Superior temporal gyrus (tissue), 1 donor: Measurements from ENCODE around the gene ZDHHC9.

Experiments
- DNase-seq: peaks from one replicate; pipeline ENCODE4 v3.0.0-alpha.2; 2016; ENCODE audit errors: extremely low spot score

Gene ZDHHC9

DNA sequence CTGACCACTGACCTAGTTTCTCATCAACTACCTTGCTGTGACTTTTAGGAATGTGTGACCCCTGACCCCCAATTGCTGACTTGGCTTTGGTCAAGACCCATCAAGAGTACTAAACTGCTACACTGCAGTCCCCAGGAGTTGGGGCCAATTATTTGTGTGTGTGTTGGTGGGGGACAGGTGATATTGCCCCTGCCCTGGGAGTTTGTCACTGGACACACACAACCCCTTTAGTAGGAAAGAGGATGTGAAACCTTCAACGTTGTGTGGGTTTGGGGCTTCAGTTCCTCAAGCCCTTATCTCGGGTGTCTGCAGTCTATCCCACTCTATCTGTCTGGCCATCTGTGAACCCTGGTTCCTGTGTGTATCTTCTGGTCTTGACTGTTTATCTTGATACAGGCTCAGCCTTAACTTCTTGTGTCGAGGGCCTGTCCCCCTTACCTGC, 57.5 kb downstream of the ZDHHC9 start:
- no peak for DNase-seq

DNA sequence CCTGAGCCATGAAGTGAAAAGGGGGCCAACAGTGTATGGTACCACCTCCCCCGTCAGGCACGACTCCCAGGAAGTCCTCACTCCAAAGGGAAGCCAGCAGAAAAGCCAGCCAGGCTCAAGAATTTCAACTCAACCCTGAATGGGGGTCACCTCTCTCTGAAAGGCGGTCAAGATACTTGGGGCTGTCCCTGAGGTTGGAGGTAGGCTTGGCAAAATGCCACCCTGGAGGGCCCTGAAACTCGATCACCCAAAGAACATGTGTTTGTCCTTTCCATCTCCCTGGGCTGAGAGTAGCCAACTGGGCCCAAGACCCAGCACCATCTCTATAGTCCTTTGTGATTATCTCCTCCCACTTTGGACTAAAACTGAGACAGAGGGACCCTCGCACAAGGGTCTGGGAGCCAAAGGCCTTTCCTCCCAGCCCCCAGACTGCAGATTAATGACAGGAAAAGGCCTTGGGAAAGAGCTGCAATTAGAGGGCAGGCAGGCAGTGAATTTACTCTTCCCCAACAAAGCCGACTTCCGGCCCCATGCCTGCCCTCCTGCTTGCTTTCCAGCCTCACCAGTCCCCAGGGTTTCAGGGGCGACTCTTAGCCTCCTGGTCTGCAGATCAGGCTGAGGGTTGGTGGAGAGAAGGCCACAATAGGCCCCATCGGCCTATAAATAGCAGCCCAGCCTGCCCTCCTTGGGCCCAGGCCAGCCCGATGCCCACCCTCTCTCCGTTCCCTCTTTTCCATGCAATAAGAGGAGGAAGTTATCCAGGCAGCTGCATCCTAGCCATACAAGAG, 58.3 kb downstream of the ZDHHC9 start:
- no peak for DNase-seq

DNA sequence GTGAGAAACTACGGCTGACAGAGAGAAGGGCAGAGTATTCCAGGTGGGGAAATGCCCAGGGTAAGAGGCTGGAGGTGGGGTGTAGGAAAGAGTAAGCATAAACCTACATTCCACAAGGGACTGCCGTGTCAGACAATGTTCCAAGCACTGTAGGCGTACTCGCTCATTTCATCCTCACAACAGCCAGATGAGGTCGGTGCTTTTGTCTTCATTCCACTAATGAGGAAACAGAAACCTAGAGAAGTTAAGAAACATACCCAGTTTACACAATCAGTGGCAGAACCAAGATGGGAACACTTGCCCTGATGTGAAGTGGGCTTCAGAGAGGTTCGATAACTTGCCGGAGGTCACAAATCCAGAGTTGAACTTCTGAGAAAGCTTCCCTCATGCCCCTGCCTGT, 59.3 kb downstream of the ZDHHC9 start:
- DNase-seq = no peak

DNA sequence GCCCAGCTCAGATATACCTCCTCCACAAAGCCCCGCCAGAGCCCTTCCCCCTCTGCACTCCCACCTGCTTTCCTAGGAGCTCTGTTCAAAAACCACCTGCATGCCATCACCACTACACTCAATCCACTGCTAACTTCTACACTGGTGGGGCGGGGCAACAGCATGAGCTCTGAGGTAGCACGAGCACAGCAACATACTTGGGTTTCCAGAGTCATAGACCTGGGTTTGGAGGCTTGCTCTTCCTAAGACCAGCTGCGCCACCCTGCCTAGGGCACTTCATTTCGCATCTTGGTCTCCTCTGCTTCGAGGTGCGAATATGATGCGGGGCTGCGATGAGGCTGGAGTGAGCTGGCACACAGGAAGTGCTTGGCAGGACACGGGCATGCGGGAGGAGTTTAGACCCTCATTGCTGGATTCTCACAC, 60.4 kb downstream of the ZDHHC9 start:
- no peak for DNase-seq

DNA sequence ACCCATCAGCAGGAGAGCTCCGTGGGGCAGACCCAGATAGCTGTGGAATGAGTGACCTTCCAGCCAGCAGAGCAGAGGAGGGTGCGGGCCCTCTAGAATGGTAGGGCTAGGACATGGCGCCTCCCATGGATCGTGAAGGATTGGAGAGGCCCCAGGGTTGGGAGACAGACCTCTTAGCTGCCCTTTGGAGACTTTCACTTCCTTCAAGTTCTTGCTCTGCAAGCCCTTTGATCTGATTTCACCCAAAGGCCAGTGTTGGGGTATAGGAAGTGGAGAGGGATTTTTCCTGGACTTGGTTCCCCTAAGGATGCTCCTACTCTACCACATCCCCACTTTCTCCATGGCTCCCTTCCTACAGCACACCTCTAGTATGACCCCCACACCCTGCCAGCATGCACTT, 61.0 kb downstream of the ZDHHC9 start:
- no peak for DNase-seq

DNA sequence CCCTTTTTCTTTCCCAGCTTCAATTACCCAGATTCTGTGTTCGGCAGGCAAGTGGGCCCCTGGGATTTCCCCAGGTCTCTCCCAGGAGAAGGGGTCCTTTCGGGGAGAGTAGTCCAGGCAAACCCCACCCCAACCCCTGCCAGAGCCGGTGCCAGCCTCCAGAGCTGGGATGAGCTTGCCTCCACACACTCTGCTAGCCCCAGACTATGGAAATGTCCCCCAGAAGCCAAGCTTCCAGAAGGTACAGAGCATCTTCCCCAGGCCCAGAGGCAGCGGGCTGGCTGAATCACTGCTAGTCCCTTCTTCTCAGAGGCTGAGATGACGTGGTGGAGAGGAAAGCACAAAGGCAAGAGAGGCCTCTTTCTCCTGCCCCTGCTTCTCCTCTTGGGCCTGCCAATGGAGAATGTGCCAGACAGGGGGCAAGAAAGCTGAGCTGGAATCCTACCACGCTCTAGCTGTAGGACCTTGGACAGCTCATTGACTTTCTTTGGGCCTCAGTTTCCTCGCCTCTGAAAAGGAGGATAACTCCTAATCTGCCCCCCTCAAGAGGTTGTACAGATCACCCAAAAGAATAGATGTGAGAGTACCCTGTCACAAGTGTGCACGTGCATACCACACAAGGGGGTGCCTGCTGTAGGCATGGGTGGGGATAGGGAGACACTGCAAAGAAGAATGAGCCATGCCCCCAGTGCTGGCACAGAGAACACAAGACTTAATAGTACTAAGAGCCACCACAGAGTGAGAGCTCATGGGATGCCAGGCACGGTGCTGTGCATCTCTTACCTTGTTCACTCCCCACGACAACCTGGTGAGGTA, 61.8 kb downstream of the ZDHHC9 start:
- no peak for DNase-seq

DNA sequence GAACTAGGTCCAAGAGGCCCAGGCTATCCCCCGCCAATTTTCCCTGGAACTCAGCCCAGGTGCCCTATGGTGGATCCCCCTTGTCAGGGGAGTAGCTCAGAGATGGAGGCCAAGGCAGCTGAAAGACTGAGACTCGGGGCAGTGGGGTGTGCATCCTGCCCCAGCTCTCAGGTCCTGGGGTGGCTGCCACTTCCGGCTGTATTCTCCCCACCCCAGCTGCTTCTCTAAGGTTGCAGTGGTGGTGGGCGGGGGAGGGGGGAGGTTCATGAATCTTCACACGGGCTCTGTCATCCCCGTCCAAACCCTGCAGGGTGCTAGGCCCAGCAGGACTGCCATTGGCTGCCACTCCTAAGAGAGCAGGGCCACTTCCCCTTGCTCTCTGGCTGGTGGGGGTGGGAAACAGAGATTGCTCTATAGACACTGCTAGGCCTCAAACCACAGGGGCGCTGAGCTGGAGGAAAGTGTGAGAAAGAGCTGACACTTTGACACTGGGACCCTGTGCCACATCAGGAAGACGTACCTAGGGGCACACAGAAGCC, 62.5 kb downstream of the ZDHHC9 start:
- DNase-seq = no peak

DNA sequence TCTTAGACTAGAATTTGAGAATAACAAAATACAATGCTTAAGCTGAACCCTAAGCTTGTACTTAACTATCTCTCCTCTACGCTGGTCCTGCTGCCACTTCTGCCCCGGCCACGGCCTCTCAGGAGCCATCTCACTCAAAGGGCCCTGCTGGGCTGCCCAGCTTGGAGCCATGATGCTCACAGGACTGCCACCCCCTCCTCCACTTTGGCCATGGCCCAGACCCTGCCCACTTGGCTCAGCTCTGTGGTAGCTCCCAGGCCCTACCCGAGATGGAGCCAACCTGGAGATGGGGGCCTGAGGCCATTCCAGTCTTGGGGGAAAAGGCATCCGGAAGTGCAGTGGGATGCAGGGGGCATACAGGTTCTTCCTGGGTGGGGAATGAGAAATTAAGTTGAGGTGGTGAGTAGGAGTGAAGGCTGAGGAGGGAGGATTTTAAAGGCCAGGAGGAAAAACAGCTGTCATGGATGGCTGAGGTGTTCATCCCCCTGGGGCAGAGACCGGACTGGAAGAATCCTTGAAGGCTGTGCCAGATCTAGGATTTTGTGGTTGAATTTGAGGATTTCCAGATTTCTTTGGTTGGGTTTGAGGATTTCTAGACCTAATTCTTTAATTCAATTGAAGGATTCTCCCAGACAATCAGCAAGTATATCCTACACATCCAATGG, 63.1 kb downstream of the ZDHHC9 start:
- DNase-seq = no peak

DNA sequence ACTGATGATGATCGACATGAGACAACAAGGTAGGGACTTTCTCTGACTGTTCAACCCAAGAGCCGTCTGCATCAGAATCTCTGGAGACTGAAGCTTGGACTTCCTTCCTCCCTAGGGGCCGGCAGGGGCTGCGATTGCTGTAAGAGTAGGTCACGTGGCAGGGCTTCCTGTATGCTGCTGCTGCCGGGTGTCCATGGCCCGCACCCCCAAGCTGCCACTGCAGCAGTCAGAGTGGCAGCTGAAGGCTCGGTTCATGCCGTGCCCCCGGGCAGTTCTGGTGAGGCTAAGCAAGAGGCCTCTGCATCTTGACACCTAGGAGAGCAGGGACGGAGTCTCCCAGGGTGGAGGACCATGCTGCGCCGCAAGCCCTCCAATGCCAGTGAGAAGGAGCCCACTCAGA, 63.9 kb downstream of the ZDHHC9 start, which contains the start of gene SASH3:
TSS of gene SASH3 (plus strand) at position 203 of the 400 bp plus-strand sequence. CDS start at position 352, 149 bp downstream.
- no peak for DNase-seq

DNA sequence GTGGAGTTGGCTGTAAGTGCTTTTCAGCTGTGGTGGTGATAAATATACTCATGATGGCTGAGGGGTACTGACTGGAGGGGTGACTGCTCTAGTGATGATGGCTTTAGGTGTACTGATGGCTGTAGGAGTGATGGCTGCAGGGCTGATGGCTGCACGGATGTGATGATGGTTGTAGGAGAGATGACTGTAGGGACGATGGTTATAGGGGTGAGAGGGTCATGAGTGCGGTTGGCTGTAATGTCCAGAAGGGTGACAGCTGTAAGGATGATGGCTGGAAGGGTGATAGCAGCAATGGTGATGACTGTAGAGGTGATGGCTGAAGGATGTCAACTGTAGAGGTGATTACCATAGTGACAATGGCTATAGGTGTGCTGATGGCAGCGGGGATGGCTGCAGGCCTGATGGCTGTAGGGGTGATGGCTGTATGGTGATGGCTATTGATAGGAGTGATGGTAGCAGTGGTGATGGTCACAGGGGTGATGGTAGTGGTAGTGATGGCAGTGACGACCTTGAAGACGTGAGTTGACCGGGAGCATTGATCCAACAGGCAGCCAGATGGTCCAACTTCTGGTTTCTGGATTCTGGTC, 64.5 kb downstream of the ZDHHC9 start:
- no peak for DNase-seq

DNA sequence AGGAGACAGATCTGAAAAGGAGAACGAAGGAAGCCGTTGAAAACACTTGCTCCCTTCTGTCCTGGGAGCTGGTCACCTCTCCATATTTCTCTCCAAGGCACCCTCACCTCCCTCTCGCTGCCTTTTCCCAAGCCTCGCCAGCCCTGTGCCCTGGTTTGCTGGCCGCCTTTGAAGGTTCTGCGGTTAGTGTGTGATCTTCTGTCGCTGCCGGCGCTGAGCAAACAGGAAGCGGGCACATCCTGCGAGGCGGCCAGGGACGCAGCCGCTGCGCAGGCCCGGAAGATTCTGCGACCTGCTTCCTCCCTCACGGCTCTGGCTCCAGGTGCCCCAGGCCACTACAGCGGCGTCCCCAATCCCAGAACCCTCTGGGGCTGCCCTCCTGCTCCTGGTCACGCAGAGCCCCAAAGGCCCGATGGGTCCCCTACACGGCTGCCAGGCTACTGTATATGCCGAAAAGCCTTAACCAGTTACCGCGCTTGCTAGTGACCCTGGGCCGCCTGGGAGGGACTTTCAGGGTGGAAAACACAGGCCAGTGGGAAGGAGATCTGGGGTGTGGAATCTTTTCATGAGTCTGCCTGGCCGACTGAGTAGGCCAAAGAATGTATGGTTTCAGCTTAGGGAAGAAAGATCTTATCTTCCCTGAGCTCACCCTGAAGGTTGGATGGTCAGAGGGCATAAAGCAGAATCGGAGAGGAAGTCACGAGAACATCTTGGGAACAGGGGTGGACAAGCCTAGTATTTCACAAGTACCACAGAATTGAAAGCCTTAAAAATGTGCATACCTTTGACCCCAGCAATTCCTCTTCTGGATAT, 66.3 kb downstream of the ZDHHC9 start:
- DNase-seq = no peak

DNA sequence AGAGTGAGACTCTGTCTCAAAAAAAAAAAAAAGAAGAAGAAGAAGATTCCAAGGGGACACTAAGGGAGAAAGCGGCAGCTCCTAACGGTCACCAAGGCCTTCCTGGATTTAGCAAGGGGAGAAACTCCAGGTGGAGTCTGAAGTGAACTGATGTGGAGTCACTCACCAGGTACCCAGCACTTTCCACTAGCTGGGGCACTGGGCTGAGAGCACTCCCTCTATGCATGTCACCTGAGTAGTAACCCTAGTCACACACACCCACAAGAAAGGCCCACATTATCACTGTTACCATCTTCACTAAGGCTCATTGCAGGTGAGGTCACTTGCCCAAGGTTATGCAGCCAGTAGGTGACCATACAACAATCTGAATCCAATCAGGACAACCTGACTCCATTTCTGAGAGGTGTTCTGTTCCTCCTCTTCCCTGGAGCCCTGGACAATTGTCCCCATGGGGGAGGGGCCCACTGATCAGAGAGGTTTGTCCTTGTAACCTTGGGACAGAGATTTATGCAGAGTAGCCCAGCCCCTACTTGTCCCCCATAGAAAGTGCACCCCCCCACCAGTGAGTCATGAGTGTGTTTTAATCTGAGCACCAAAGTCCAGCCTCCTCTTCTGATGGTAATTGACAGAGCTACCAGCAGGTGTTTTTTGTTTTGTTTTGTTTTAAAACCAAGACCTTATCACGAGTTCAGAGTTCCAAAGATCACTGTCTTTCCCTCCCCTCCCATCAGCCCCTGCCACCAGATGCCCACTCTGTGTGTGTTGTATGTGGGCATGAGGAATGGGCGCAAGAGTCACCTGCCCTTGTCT, 69.8 kb downstream of the ZDHHC9 start:
- DNase-seq = no peak

DNA sequence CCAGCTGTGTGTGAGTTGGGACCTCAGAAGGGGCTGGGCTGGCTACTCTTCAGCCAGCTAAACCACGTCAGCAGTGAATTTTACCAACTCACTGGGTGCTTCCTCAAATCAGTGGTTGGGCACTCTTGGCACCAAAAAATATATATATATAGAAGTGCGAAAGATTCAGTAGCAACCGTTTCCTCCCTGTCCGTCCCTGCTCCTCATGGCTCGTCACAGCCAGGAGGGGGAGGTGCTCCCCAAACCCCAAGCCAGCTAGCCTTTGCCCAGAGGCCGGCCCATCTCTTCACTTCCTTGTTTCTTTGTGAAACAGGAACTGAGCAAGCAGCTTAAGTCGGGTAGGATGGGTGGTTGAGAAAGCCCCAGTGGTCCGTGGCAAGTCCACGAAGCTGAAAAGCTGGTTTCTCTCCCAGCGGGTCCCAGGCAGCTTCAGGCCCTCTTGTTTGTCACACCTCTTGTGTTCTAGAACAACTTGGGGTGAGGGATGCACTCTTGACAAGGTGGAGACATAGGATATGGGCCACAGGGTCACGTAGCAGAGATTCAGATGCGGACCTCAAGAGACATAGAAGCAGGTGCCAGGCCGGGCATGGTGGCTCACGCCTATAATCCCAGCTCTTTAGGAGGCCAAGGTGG, 70.8 kb downstream of the ZDHHC9 start:
- no peak for DNase-seq

DNA sequence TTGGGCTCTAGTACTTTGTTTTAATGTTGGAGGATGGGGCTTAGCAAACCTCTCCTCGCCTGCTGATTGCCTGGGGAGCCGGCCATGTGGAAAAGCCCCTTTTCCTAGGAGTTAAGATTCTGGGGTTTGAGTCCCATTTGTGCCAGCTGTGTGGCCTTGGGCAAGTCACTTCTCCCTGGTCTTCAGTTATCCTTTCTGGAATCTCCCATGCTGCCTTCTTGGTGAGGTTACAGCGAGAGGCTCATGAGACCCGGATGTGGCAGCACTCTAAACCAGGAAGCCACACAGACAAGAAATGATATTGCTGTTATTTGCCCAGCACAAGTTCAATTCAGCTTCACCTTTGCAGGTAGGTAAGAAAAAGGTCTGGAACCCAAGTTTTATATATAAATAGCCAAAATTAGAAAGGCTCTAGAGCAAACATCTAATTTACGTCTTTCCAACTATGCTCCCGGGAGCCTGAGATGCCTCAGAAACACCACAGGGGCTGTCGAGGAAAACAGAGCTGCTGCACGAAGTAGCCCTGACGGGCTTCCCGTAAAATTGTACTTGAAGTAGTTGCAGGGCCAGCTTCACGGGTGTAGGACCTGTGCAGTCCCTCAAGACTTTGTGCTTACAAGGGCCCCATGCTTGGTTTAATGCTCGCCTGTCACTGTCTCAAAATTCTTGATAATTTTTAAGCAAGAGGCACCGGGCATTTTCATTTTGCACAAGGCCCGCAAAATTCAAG, 72.3 kb downstream of the ZDHHC9 start:
- DNase-seq = no peak

DNA sequence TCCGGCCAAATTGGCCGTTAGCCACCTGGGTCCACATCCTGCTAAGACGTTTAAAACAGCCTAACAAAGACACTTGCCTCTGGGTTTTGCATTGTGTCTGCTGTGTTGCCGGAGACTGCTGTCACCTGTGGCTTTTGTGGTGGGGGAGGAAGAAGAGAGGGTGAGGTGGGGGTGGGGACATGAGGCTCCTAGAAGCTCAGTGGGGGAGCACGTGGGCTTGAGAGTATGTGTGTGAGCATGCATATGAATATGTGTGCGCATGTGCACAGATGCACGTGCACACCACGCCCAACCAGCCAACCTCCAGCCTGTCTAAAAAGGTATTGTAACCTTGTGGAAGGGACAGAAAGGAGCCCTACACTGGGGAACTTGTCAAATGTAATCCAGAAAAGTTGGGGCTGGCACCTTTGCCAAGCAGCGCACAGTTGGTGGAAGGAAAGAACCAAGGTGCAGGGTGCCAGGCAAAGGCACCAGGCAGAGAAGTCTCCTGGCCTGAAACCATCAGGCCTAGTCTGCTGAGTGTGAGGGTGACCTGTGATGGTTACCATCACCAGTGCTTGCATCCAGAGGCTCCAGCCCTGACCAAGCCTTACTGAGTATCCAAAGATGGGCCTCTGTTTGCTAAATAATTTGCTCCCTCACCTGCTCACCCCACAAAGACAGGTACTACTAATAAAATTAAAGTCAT, 74.1 kb downstream of the ZDHHC9 start:
- DNase-seq = no peak

DNA sequence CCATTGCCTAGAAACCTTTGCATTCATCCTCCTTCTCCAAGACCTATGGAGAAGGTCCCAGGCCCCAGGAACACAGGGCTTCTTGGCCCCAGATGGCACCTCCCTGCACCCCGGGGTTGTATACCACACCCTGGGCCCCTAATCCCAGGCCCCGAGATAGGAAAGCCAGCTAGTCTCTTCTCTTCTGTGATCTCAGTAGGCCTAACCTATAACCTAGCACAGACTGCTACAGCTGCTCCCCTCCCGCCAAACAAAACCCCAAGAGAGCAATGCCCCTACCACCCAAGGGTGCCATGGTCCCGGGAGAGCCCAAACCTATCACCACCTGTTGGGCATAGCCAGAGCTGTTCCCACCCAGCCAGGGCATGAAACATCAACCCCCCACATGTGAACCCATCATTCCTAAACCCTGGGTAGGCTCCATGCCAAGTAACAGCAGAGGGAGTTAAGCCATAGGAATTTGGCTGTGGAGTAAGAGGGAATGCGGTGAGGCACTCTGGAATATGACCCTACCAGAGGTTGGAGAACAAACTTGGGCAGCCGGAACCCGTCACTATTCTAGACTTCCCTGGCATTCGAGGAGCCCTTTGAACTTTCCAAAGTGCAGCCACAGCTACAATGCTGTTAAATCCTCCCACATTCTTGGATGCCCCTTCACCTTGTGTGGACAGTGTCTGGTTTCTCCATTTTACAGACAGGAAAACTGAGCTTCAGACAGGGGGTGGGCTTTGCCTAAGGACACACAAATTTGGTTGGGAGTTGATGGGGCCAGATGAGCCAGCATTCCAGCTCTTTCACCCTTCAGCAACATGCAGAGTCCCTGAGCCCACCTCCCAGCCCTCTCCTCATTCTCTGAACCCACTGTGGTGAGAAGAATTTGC, 74.9 kb downstream of the ZDHHC9 start:
- DNase-seq = no peak

DNA sequence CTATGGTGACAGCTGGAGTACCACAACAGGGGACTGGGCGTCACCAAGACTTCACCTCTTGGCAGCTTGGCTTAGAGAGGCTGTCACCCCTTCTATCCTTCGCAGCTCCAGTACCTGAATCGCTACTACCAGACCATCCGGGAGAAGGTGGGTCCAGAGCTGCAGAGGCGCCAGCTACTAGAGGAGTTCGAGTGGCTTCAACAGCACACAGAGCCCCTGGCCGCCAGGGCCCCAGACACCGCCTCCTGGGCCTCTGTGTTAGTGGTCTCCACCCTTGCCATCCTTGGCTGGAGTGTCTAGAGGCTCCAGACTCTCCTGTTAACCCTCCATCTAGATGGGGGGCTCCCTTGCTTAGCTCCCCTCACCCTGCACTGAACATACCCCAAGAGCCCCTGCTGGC, 75.5 kb downstream of the ZDHHC9 start:
- DNase-seq = no peak
